GOT3 (cell line): ENCODE results near the gene ITGB4.
"Not testable (repeated sequence)": the region's sequence is repeated elsewhere in the genome, so short reads cannot be mapped to it uniquely, and the experiment has no call there.

ENCODE experiments used
- DNase-seq: peaks from one replicate; lab custom pipeline; 2025; ENCODE audit warnings: mixed read lengths; lab: John Stamatoyannopoulos, UW

The ITGB4 gene

GRCh38 chr17:75752802-75753513 lies 31.7 kb downstream of the ITGB4 start:
- DNase-seq = no peak

GRCh38 chr17:75753514-75754377 lies 32.5 kb downstream of the ITGB4 start:
- DNase-seq = no peak

- no peak for DNase-seq
Observed at GRCh38 chr17:75754378-75755204, 33.3 kb downstream of the ITGB4 start.

- DNase-seq = no peak
Observed at GRCh38 chr17:75755205-75755901, 34.1 kb downstream of the ITGB4 start.

- no peak for DNase-seq
Observed at GRCh38 chr17:75755990-75756389, 34.7 kb downstream of the ITGB4 start.

- DNase-seq = no peak
Observed at GRCh38 chr17:75756451-75757085, 35.3 kb downstream of the ITGB4 start.

- DNase-seq = no peak
Observed at GRCh38 chr17:75757086-75757681, 35.9 kb downstream of the ITGB4 start.

GRCh38 chr17:75758131-75758905 lies 37.1 kb downstream of the ITGB4 start:
- DNase-seq = no peak

GRCh38 chr17:75759457-75759856 lies 38.2 kb downstream of the ITGB4 start:
- no peak for DNase-seq

GRCh38 chr17:75759978-75760640 lies 38.9 kb downstream of the ITGB4 start:
- not testable (repeated sequence) for DNase-seq

GRCh38 chr17:75762513-75763268 lies 41.4 kb downstream of the ITGB4 start:
- DNase-seq = no peak

- no peak for DNase-seq
Observed at GRCh38 chr17:75763269-75763607, 42.0 kb downstream of the ITGB4 start.

GRCh38 chr17:75763613-75764416 lies 42.6 kb downstream of the ITGB4 start:
- DNase-seq = no peak

- DNase-seq = no peak
Observed at GRCh38 chr17:75764417-75764710, 43.1 kb downstream of the ITGB4 start.

- peak; percentile 68 for DNase-seq
Observed at GRCh38 chr17:75764711-75765421, 43.6 kb downstream of the ITGB4 start, which contains the start of gene GALK1. Gene GALK1, minus strand, starts transcription at chr17:75765192. Its CDS starts 56 bp downstream, at chr17:75765136.

GRCh38 chr17:75765981-75766380 lies 44.7 kb downstream of the ITGB4 start:
- DNase-seq = no peak

- no peak for DNase-seq
Observed at GRCh38 chr17:75767881-75768280, 46.6 kb downstream of the ITGB4 start.
